Mesendoderm (in vitro differentiated cells): ENCODE measurements around the gene THSD4.

Experiments
- DNase-seq: peaks from one replicate; pipeline ENCODE4 v3.0.0; 2013
- H2AK5ac ChIP-seq: 2 replicates; pipeline ENCODE4 v1.6.1; 2013; ENCODE audit warnings: low read length, inconsistent platforms
- H2BK120ac ChIP-seq: 2 replicates; pipeline ENCODE4 v1.6.1; 2013; ENCODE audit warnings: low read depth, mild to moderate bottlenecking, low read length, moderate library complexity, mixed read lengths
- H2BK15ac ChIP-seq: replicated peaks from 2 replicates; pipeline ENCODE4 v1.6.1; 2013; ENCODE audit warnings: low read depth, mild to moderate bottlenecking, moderate library complexity
- H2BK5ac ChIP-seq: 2 replicates; pipeline ENCODE4 v1.6.1; 2013; ENCODE audit warnings: low read length, inconsistent platforms
- H3K18ac ChIP-seq: 2 replicates; pipeline ENCODE4 v1.6.1; 2013; ENCODE audit warnings: mild to moderate bottlenecking, low read length, mixed read lengths
- H3K23ac ChIP-seq: one replicate; pipeline ENCODE4 v1.6.1; 2013; ENCODE audit warnings: low read length
- H3K27ac ChIP-seq: 2 replicates; pipeline ENCODE4 v1.5.1; 2013; ENCODE audit warnings: low read depth, mild to moderate bottlenecking, inconsistent platforms, low read length, moderate library complexity
- H3K27me3 ChIP-seq: 2 replicates; pipeline ENCODE4 v1.6.1; 2013; ENCODE audit warnings: low read length, control low read depth, mild to moderate bottlenecking, inconsistent platforms; ENCODE audit not compliant: insufficient read depth, poor library complexity
- H3K36me3 ChIP-seq: 2 replicates; pipeline ENCODE4 v1.6.1; 2013; ENCODE audit warnings: low read length, inconsistent platforms; ENCODE audit not compliant: control insufficient read depth, insufficient read depth
- H3K4ac ChIP-seq: one replicate; pipeline ENCODE4 v1.6.1; 2013; ENCODE audit warnings: low read depth, mild to moderate bottlenecking, low read length, moderate library complexity
- H3K4me1 ChIP-seq: 2 replicates; pipeline ENCODE4 v1.6.1; 2013; ENCODE audit warnings: low read depth, low read length, inconsistent platforms; ENCODE audit not compliant: control insufficient read depth
- H3K4me2 ChIP-seq: 2 replicates; pipeline ENCODE4 v1.6.1; 2013; ENCODE audit warnings: low read length
- H3K4me3 ChIP-seq: 2 replicates; pipeline ENCODE4 v1.5.1; 2013; ENCODE audit warnings: mild to moderate bottlenecking, low read length
- H3K56ac ChIP-seq: one replicate; pipeline ENCODE4 v1.6.1; 2013; ENCODE audit warnings: low read length
- H3K79me1 ChIP-seq: 2 replicates; pipeline ENCODE4 v1.6.1; 2013; ENCODE audit warnings: low read length, inconsistent platforms
- H3K79me2 ChIP-seq: 2 replicates; pipeline ENCODE4 v1.6.1; 2013; ENCODE audit warnings: mild to moderate bottlenecking, low read length; ENCODE audit not compliant: control insufficient read depth, insufficient read depth
- H3K9ac ChIP-seq: 2 replicates; pipeline ENCODE4 v1.6.1; 2013; ENCODE audit warnings: low read length, inconsistent platforms
- H4K5ac ChIP-seq: one replicate; pipeline ENCODE4 v1.6.1; 2013; ENCODE audit warnings: low read length
- H4K8ac ChIP-seq: one replicate; pipeline ENCODE4 v1.6.1; 2013; ENCODE audit warnings: low read depth, mild to moderate bottlenecking, control low read depth, low read length, moderate library complexity
- WGBS: extraction: QIAGEN DNeasy Blood & Tissue Kit; methylation state at CpG from one replicate; pipeline ENCODE4 v1.1.7; 2013; ENCODE audit warnings: low lambda C conversion rate, missing lambda C conversion rate; ENCODE audit not compliant: insufficient coverage; ENCODE audit errors: extremely low coverage; 5-methylcytosine and 5-hydroxymethylcytosine counted together

Gene THSD4

DNA sequence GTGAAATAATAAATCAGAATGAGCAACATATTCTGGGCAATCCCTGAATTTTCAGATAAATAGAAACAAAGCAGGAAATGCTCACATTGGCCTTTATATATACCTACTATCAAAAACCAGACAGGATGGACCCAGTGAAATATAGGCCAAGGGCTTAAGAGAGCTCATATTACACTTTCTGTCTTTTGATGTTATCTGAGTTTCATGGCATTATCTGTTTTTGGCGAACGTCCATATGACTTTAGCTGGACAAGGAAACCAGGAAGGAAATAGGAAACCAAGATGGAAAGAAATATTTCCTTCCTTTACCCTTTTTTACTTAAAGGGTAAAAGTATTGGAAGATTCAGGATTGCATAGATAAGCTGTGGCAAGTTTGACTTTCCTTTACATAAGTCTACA is 274.8 kb downstream of the THSD4 start:
- Histone ChIP-seq H3K4me2 (no peak overlapping the region), H3K9ac (no peak overlapping the region), H3K18ac (no peak overlapping the region), H4K5ac (no peak overlapping the region), H3K4me1 (no peaks in the 10 kb centered on the region), H2AK5ac (no peak overlapping the region), H3K79me1 (no peaks in the 10 kb centered on the region), H3K36me3 (no peaks in the 10 kb centered on the region), H3K27ac (no peak overlapping the region), H3K4ac (no peak overlapping the region), H2BK5ac (no peak overlapping the region), H3K4me3 (no peak overlapping the region), H2BK120ac (no peak overlapping the region), H3K27me3 (no peaks in the 10 kb centered on the region), H4K8ac (no peak overlapping the region), H3K23ac (no peak overlapping the region), H3K56ac (no peak overlapping the region), H3K79me2 (no peaks in the 10 kb centered on the region), H2BK15ac (no peak overlapping the region)
- no peak for DNase-seq
- no CpG with 5 or more reads among the region's 2 CpGs for WGBS

DNA sequence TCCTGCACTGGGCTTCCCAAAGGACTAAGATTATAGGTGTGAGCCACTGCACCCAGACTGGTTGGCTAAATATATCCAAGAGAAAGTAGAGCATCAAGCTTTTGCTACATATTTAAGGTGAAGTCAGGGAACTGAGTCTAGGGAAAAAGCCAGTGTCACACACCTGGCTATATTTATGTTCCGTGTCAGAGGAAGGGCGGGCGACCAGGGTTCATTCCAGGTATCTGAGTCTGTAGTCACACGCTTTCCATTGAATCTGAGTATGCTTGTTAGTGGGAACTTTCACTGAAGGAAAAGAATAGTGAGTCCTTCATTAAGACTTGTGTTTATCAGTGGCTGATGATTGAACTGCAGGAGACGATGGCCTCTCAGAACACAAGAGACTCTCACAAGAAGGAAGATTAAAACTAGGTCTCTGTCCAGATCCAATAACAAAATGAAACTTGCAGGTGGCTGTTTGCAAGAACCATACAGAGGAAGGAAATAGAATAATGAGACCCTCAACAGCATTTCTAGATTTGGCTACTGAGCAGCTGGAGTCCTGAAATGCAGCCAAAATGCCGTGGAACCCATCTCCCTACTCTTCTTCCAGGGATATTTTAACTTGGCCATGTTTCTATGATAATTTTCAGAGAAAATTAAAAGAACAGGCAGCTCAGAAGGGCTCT is 276.3 kb downstream of the THSD4 start:
- no peak overlapping the region for H3K9ac ChIP-seq
- no peaks in the 10 kb centered on the region for H3K4me1 ChIP-seq
- no peaks in the 10 kb centered on the region for H3K27me3 ChIP-seq
- no peak overlapping the region for H3K56ac ChIP-seq
- no peak overlapping the region for H3K4me2 ChIP-seq
- WGBS, result no CpG with 5 or more reads among the region's 6 CpGs
- H3K23ac ChIP-seq, result no peak overlapping the region
- no peaks in the 10 kb centered on the region for H3K79me2 ChIP-seq
- H3K4me3 ChIP-seq, result no peak overlapping the region
- H3K79me1 ChIP-seq, result no peaks in the 10 kb centered on the region
- no peak for DNase-seq
- H3K4ac ChIP-seq, result peak overlapping the region; percentile 2
- no peak overlapping the region for H2BK5ac ChIP-seq
- H3K36me3 ChIP-seq, result no peaks in the 10 kb centered on the region
- H2AK5ac ChIP-seq, result no peak overlapping the region
- no peak overlapping the region for H3K27ac ChIP-seq
- no peak overlapping the region for H3K18ac ChIP-seq
- H2BK15ac ChIP-seq, result no peak overlapping the region
- H4K5ac ChIP-seq, result no peak overlapping the region
- no peak overlapping the region for H4K8ac ChIP-seq
- no peak overlapping the region for H2BK120ac ChIP-seq

DNA sequence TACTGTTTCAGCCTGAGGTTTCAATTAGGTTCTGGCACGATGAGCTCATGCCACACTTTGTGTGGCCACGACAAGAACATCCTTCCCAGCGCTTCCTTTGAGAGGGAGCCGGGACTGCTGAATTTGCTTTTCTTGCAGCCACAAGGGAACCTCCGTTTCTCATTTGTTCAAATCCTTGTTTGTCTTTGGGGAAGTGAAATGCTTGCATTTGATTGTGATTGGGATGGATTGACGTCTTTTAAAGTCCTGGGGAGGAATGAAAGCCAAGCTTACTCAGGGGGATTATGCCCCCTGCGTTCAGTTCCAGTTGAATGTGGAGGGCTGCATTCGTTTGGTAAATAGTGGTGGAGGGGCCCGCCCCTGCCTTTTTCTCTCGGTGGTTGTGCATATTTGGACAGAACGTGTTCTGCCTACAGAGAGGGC is 277.6 kb downstream of the THSD4 start:
- Histone ChIP-seq H3K23ac (no peak overlapping the region), H2BK120ac (no peak overlapping the region), H2BK15ac (no peak overlapping the region), H3K27ac (no peak overlapping the region), H3K4ac (no peak overlapping the region), H3K79me2 (no peaks in the 10 kb centered on the region), H2AK5ac (no peak overlapping the region), H3K18ac (no peak overlapping the region), H3K9ac (no peak overlapping the region), H3K36me3 (no peaks in the 10 kb centered on the region), H4K5ac (no peak overlapping the region), H3K27me3 (no peaks in the 10 kb centered on the region), H3K4me2 (no peak overlapping the region), H3K4me3 (no peak overlapping the region), H2BK5ac (no peak overlapping the region), H3K4me1 (no peaks in the 10 kb centered on the region), H3K79me1 (no peaks in the 10 kb centered on the region), H4K8ac (no peak overlapping the region), H3K56ac (no peak overlapping the region)
- no CpG with 5 or more reads among the region's 11 CpGs for WGBS
- DNase-seq, result no peak

DNA sequence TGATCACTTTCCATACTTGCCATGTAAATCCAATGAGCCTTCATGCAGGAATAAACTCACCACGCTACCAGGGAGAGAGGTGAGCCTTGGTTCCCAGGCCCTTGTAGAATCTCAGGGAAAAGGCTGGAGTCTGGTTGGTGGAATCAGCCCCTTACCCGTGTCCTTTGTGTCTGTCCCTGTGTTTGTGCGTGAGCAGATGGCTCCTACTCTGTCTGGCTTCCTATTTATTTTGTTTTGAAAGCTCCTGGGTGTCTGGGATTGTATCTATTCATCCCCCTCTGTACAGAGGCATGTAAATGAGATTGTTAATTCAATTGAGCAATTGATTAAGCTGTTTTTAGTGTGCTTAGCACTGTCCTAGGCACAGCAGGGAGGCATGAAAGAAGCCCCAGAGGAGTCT is 278.1 kb downstream of the THSD4 start:
- no peak overlapping the region for H4K5ac ChIP-seq
- H2BK120ac ChIP-seq, result no peak overlapping the region
- H3K4me1 ChIP-seq, result no peaks in the 10 kb centered on the region
- no peaks in the 10 kb centered on the region for H3K27me3 ChIP-seq
- no peak overlapping the region for H2BK15ac ChIP-seq
- H3K18ac ChIP-seq, result no peak overlapping the region
- no peak overlapping the region for H2BK5ac ChIP-seq
- H3K56ac ChIP-seq, result no peak overlapping the region
- DNase-seq, result no peak
- H3K79me1 ChIP-seq, result no peaks in the 10 kb centered on the region
- no peaks in the 10 kb centered on the region for H3K36me3 ChIP-seq
- no peak overlapping the region for H3K4me3 ChIP-seq
- no peak overlapping the region for H3K27ac ChIP-seq
- no peak overlapping the region for H3K4ac ChIP-seq
- H2AK5ac ChIP-seq, result no peak overlapping the region
- no CpG with 5 or more reads among the region's 3 CpGs for WGBS
- H4K8ac ChIP-seq, result no peak overlapping the region
- H3K23ac ChIP-seq, result no peak overlapping the region
- no peak overlapping the region for H3K9ac ChIP-seq
- no peak overlapping the region for H3K4me2 ChIP-seq
- H3K79me2 ChIP-seq, result no peaks in the 10 kb centered on the region

DNA sequence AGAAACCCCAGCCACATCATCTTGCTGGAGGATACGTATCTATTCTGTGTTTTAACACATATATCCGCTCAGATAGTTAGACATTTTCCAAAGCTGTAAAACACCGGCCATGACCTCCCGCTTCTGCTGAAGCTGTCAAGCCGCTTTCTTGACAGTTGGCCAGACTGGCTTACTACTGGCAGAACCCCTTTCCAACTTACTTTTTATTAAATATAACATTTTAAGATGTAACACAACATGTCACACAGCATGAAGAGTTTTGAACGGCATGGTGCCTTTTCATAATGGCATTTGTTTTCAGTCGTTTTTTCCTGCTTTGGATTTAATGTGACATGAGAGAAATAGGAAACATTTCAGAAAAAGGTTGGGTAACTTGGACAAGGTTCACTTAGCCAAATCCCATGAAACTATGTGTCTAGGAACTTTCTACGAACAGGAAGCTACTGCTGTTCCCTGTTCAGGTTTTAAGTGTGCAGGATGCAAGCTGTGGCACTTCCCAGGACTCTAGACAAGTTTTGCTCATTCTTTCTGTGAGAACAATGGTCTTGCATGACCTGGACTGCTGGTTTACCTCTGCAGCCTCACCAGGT is 281.4 kb downstream of the THSD4 start:
- H4K8ac ChIP-seq, result no peak overlapping the region
- no peak overlapping the region for H4K5ac ChIP-seq
- H3K4me2 ChIP-seq, result no peak overlapping the region
- H3K4ac ChIP-seq, result no peak overlapping the region
- no peak overlapping the region for H2AK5ac ChIP-seq
- no peak overlapping the region for H3K56ac ChIP-seq
- no peak overlapping the region for H2BK120ac ChIP-seq
- no peaks in the 10 kb centered on the region for H3K79me1 ChIP-seq
- no peaks in the 10 kb centered on the region for H3K36me3 ChIP-seq
- H3K23ac ChIP-seq, result no peak overlapping the region
- H2BK5ac ChIP-seq, result no peak overlapping the region
- H2BK15ac ChIP-seq, result no peak overlapping the region
- WGBS, result no CpG with 5 or more reads among the region's 8 CpGs
- H3K18ac ChIP-seq, result no peak overlapping the region
- H3K79me2 ChIP-seq, result no peaks in the 10 kb centered on the region
- H3K4me3 ChIP-seq, result no peak overlapping the region
- H3K27me3 ChIP-seq, result no peaks in the 10 kb centered on the region
- no peak overlapping the region for H3K27ac ChIP-seq
- DNase-seq, result no peak
- no peak overlapping the region for H3K9ac ChIP-seq
- H3K4me1 ChIP-seq, result no peaks in the 10 kb centered on the region

DNA sequence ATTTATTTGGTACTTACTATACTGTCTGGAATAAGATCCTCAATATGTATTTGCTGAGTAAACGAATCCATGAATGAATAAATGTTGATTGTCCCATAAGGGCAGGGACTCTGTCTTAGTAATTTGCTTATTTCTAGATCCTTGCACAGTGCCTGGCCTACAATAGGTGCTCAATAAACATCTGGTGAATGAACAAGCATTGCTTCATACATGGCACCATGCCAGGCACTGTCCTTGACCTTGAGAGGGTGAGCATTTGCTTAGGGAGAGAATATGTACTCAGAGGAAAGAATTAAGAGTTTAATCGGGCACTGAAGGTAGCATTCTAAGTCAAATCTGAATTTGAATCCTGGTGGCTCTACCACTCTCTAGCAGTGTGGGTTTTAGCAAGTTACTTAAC is 282.1 kb downstream of the THSD4 start:
- no peak overlapping the region for H3K18ac ChIP-seq
- no peak overlapping the region for H3K23ac ChIP-seq
- no peak overlapping the region for H3K9ac ChIP-seq
- H4K8ac ChIP-seq, result no peak overlapping the region
- WGBS, result no CpG with 5 or more reads among the region's 2 CpGs
- DNase-seq, result no peak
- H2BK15ac ChIP-seq, result no peak overlapping the region
- H3K79me2 ChIP-seq, result no peaks in the 10 kb centered on the region
- no peak overlapping the region for H3K4me2 ChIP-seq
- no peak overlapping the region for H2AK5ac ChIP-seq
- H3K79me1 ChIP-seq, result no peaks in the 10 kb centered on the region
- H3K36me3 ChIP-seq, result no peaks in the 10 kb centered on the region
- no peak overlapping the region for H2BK120ac ChIP-seq
- H3K27ac ChIP-seq, result no peak overlapping the region
- H3K4me3 ChIP-seq, result no peak overlapping the region
- H3K4me1 ChIP-seq, result no peaks in the 10 kb centered on the region
- H3K27me3 ChIP-seq, result no peaks in the 10 kb centered on the region
- no peak overlapping the region for H3K56ac ChIP-seq
- no peak overlapping the region for H3K4ac ChIP-seq
- H4K5ac ChIP-seq, result no peak overlapping the region
- no peak overlapping the region for H2BK5ac ChIP-seq
